Esophagus squamous epithelium (tissue), 5 donors: ENCODE measurements around the gene DCAF10. TPM values are rescaled to one million over a fixed set of nuclear protein-coding genes. Genes with fewer than 3 reads are reported as not detected.

Experiments used
- DNase-seq: peaks from one replicate; lab custom pipeline; 2025; lab: John Stamatoyannopoulos, UW
- H3K27ac ChIP-seq, 4 donors: fragments of 200-600 bp; sonication (generic); one replicate each; pipeline ENCODE4 v1.5.1; 2016 to 2019; ENCODE audit warnings: mild to moderate bottlenecking in 1 of 4
- H3K27me3 ChIP-seq, 4 donors: fragments of 200-600 bp; sonication (generic); 1 replicate in 3 of 4; 2 replicates in 1 of 4; pipeline versions ENCODE4 v1.5.1 to v1.6.0; 2017 to 2021; ENCODE audit warnings: antibody characterized with exemption in 1 of 4
- H3K36me3 ChIP-seq, 3 donors: fragments of 200-600 bp; sonication (generic); one replicate each; pipeline ENCODE4 v1.5.1; 2016 to 2019
- H3K4me1 ChIP-seq, 3 donors: fragments of 200-600 bp; sonication (generic); one replicate each; pipeline ENCODE4 v1.5.1; 2017 to 2019
- H3K4me3 ChIP-seq, 4 donors: fragments of 200-600 bp; sonication (generic); 1 replicate in 3 of 4; 2 replicates in 1 of 4; pipeline ENCODE4 v1.5.1; 2016 to 2019; ENCODE audit warnings: mild to moderate bottlenecking in 2 of 4, moderate library complexity in 1 of 4
- H3K9me3 ChIP-seq, 3 donors: fragments of 200-600 bp; sonication (generic); one replicate each; pipeline ENCODE4 v1.5.1; 2016 to 2019
- CTCF ChIP-seq, 6 experiments: fragments of 450-650 bp in 4 of 6; fragments of 200-600 bp in 2 of 6; sonication (generic) in 2 of 6; IDR thresholded peaks; one replicate each; pipeline ENCODE4 v1.5.1; 2016 to 2019; ENCODE audit warnings: antibody characterized with exemption in 6 of 6, mild to moderate bottlenecking in 4 of 6, moderate library complexity in 4 of 6
- POLR2A ChIP-seq, 4 donors: fragments of 450-650 bp; IDR thresholded peaks; one replicate each; pipeline ENCODE4 v1.6.1; 2017; ENCODE audit warnings: antibody characterized with exemption in 4 of 4, mild to moderate bottlenecking in 4 of 4, moderate library complexity in 3 of 4
- WGBS, 2 donors: methylation state at CpG; one replicate each; pipeline ENCODE4 v1.1.5; 2018; 5-methylcytosine and 5-hydroxymethylcytosine counted together
- intact Hi-C: fragments of 100-400 bp; cut with DNase I; formaldehyde crosslinking; loops from one replicate; pipeline ENCODE4 v1.15.0; 2022
- total RNA-seq, 4 donors: library from RNA; depleted of rRNA; stranded (reverse); fragments of >200 nt; gene quantifications; one replicate each; pipeline ENCODE4 v1.1.0, GENCODE V29; 2016
- donor health status: DM: yes; HTN: yes; CAD: no.

Gene DCAF10
- total RNA-seq, 4 donors from 2014 or later = 12.0 to 22.9 (median 17.6) TPM

- WGBS, 2 donors = 89 to 92% methylated on average over 5 of the region's 5 CpGs
- no peak for DNase-seq
- intact Hi-C loops = no loop called here
- peaks cover 0 to 2% (median 0%) of the 10 kb centered on the region in 4 donors for H3K27me3 ChIP-seq
- peaks cover 0 to 10% (median 0%) of the 10 kb centered on the region in 3 donors for H3K36me3 ChIP-seq
- no peaks in the 10 kb centered on the region for H3K4me1 ChIP-seq
- no peak overlapping the region for H3K27ac ChIP-seq
- TF ChIP-seq POLR2A (IDR thresholded peaks at IDR 0.05) (no peak), CTCF (IDR thresholded peaks at IDR 0.05) (no peak)
- no peak overlapping the region for H3K4me3 ChIP-seq
- no peaks in the 10 kb centered on the region for H3K9me3 ChIP-seq
Observed at GRCh38 chr9:37792122-37792521, 8.5 kb upstream of the DCAF10 start.

GRCh38 chr9:37796232-37796631, 4.4 kb upstream of the DCAF10 start:
- 36 to 54% methylated on average over 2 of the region's 2 CpGs for WGBS, 2 donors
- H3K36me3 ChIP-seq = peaks cover 0 to 3% (median 0%) of the 10 kb centered on the region in 3 donors
- no peaks in the 10 kb centered on the region for H3K27me3 ChIP-seq
- no peak overlapping the region for H3K4me3 ChIP-seq
- intact Hi-C loops = no loop called here
- DNase-seq = no peak
- H3K9me3 ChIP-seq = no peaks in the 10 kb centered on the region
- H3K27ac ChIP-seq = no peak overlapping the region
- H3K4me1 ChIP-seq = peaks cover 0 to 19% (median 7%) of the 10 kb centered on the region in 3 donors
- TF ChIP-seq POLR2A (IDR thresholded peaks at IDR 0.05) (no peak), CTCF (IDR thresholded peaks at IDR 0.05) (no peak)

GRCh38 chr9:37798677-37799076, 1.9 kb upstream of the DCAF10 start:
- intact Hi-C loops = no loop called here
- Histone ChIP-seq H3K27me3 (no peaks in the 10 kb centered on the region), H3K4me1 (peaks cover 8 to 43% (median 24%) of the 10 kb centered on the region in 3 donors), H3K27ac (no peak overlapping the region), H3K4me3 (no peak overlapping the region), H3K36me3 (no peaks in the 10 kb centered on the region), H3K9me3 (no peaks in the 10 kb centered on the region)
- WGBS, 2 donors = 18 to 27% methylated on average over 1 of the region's 1 CpG
- no peak for TF ChIP-seq POLR2A (IDR thresholded peaks at IDR 0.05)
- TF ChIP-seq CTCF (IDR thresholded peaks at IDR 0.05) = no peak
- DNase-seq = no peak

GRCh38 chr9:37801287-37801850, 772 bp downstream of the DCAF10 start:
- 3 to 12% methylated on average over 4 to 5 of the region's 45 CpGs for WGBS, 2 donors
- no peak for DNase-seq
- H3K27ac ChIP-seq = peak overlapping the region; percentile 91 to 96 (median 92)
- H3K36me3 ChIP-seq = no peaks in the 10 kb centered on the region
- no peaks in the 10 kb centered on the region for H3K27me3 ChIP-seq
- H3K4me1 ChIP-seq = peaks cover 8 to 64% (median 24%) of the 10 kb centered on the region in 3 donors
- H3K4me3 ChIP-seq = peak overlapping the region; percentile 68 to 98 (median 82)
- intact Hi-C loops = no loop called here
- H3K9me3 ChIP-seq = no peaks in the 10 kb centered on the region
- TF ChIP-seq CTCF (IDR thresholded peaks at IDR 0.05) = no peak

GRCh38 chr9:37801959-37802711, 1.5 kb downstream of the DCAF10 start:
- no peaks in the 10 kb centered on the region for H3K27me3 ChIP-seq
- WGBS, 2 donors = 41 to 42% methylated on average over 10 of the region's 10 CpGs
- intact Hi-C loops = no loop called here
- DNase-seq = no peak
- H3K9me3 ChIP-seq = no peaks in the 10 kb centered on the region
- TF ChIP-seq POLR2A (IDR thresholded peaks at IDR 0.05) (no peak), CTCF (IDR thresholded peaks at IDR 0.05) (no peak)
- H3K27ac ChIP-seq = peak overlapping the region in 2 of 4 donors; percentile 91 to 96
- peak overlapping the region; percentile 68 to 98 (median 82) for H3K4me3 ChIP-seq
- peaks cover 8 to 68% (median 24%) of the 10 kb centered on the region in 3 donors for H3K4me1 ChIP-seq
- H3K36me3 ChIP-seq = no peaks in the 10 kb centered on the region
